ENCODE data around the gene PCP4. TPM values are rescaled to one million over a fixed set of nuclear protein-coding genes. Genes with fewer than 3 reads are reported as not detected.

Gene PCP4
- polyA plus RNA-seq, 2 of the 4 experiments (the other 2 are of a cell fraction), result not detected

- 0% methylated on average over 5 of the region's 5 CpGs for WGBS (ENCODE audit: missing lambda C conversion rate)
- no peak for TF ChIP-seq CHD2 (IDR thresholded peaks at IDR 0.05; ENCODE audit: low read length, partially characterized antibody)
- no peak for TF ChIP-seq HMGXB4 (CRISPR knock-in tag; IDR thresholded peaks at IDR 0.05; ENCODE audit: borderline replicate concordance)
- no peak for TF ChIP-seq HEYL (CRISPR knock-in tag; IDR thresholded peaks at IDR 0.05)
- no peak for TF ChIP-seq REST (IDR thresholded peaks at IDR 0.05)
- no peak for TF ChIP-seq MAZ (IDR thresholded peaks at IDR 0.05; ENCODE audit: borderline replicate concordance, low read depth, low read length)
- TF ChIP-seq EHF (CRISPR knock-in tag; IDR thresholded peaks at IDR 0.05), result no peak
- no peak for TF ChIP-seq FOSL2 (IDR thresholded peaks at IDR 0.05)
- TF ChIP-seq FOSL2 (CRISPR knock-in tag; IDR thresholded peaks at IDR 0.05), result no peak
- TF ChIP-seq NPAS2 (CRISPR knock-in tag; IDR thresholded peaks at IDR 0.05; ENCODE audit: borderline replicate concordance), result no peak
- no peak for TF ChIP-seq RARB (CRISPR knock-in tag; IDR thresholded peaks at IDR 0.05)
- TF ChIP-seq MYC (IDR thresholded peaks at IDR 0.05; ENCODE audit: borderline replicate concordance, low read length), result no peak
- no peak for TF ChIP-seq CBX8 (IDR thresholded peaks at IDR 0.05)
- no peak for TF ChIP-seq ZFP36 (IDR thresholded peaks at IDR 0.05; ENCODE audit: borderline replicate concordance, partially characterized antibody)
- no peak for TF ChIP-seq FOXS1 (CRISPR knock-in tag; IDR thresholded peaks at IDR 0.05)
- no peak for TF ChIP-seq POLR2AphosphoS2 (conservative IDR thresholded peaks at IDR 0.05; ENCODE audit: low read length)
- no peak for TF ChIP-seq MAX (IDR thresholded peaks at IDR 0.05)
- no peak for DNase-seq (ENCODE audit: low read depth in 1 of 2, low spot score in 1 of 2)
- H3K4me2 ChIP-seq, result no peak overlapping the region
- ATAC-seq, result no peak
- ChIA-PET POLR2A (no interaction called here), CTCF (no interaction called here)
- H3K9me3 ChIP-seq, result no peaks in the 10 kb centered on the region
- H3K4me3 ChIP-seq, result no peak overlapping the region
- no peak for FAIRE-seq
- no peaks in the 10 kb centered on the region for H3K4me1 ChIP-seq
- H3K27ac ChIP-seq, result no peak overlapping the region
Observed at GRCh38 chr21:39935716-39936115, 68.5 kb downstream of the PCP4 start.

GRCh38 chr21:39938086-39938625 lies 70.9 kb downstream of the PCP4 start:
- no peak for TF ChIP-seq KDM1A (IDR thresholded peaks at IDR 0.05; ENCODE audit: low read depth)
- CTCF ChIA-PET, result no interaction called here
- H3K4me1 ChIP-seq, result no peaks in the 10 kb centered on the region
- ATAC-seq (no peak), DNase-seq (ENCODE audit: low read depth in 1 of 2, low spot score in 1 of 2) (no peak), FAIRE-seq (no peak)
- H3K27ac ChIP-seq, result no peak overlapping the region
- WGBS (ENCODE audit: missing lambda C conversion rate), result no CpG with 5 or more reads among the region's 8 CpGs
- H3K4me2 ChIP-seq, result no peak overlapping the region
- POLR2A ChIA-PET, result no interaction called here
- H3K9me3 ChIP-seq, result no peaks in the 10 kb centered on the region
- no peak overlapping the region for H3K4me3 ChIP-seq

- FAIRE-seq, result no peak
- CTCF ChIA-PET, result interaction anchor here (0.6 kb wide), 1 partner anchor 22 kb away, joined by 4 read pairs; no protein-coding TSS in a partner anchor
Observed at GRCh38 chr21:39946199-39946598, 79.0 kb downstream of the PCP4 start.

More at GRCh38 chr21:39946199-39946598, 79.0 kb downstream of the PCP4 start:
- POLR2A ChIA-PET, result no interaction called here
- Histone ChIP-seq H3K27ac (no peak overlapping the region), H3K4me2 (no peak overlapping the region), H3K4me3 (no peak overlapping the region), H3K9me3 (no peaks in the 10 kb centered on the region), H3K4me1 (no peaks in the 10 kb centered on the region)
- 4% methylated on average over 2 of the region's 2 CpGs for WGBS (ENCODE audit: missing lambda C conversion rate)
- ATAC-seq (no peak), DNase-seq (ENCODE audit: low read depth in 1 of 2, low spot score in 1 of 2) (no peak)
- no peak for TF ChIP-seq EHMT2 (IDR thresholded peaks at IDR 0.05; ENCODE audit: low read depth)
- TF ChIP-seq FOSL2 (IDR thresholded peaks at IDR 0.05), result no peak
- TF ChIP-seq FOSL2 (CRISPR knock-in tag; IDR thresholded peaks at IDR 0.05), result no peak
- TF ChIP-seq BHLHE40 (IDR thresholded peaks at IDR 0.05; ENCODE audit: low read depth, low read length), result no peak
- TF ChIP-seq CBX8 (IDR thresholded peaks at IDR 0.05), result no peak
- no peak for TF ChIP-seq MAFK (IDR thresholded peaks at IDR 0.05; ENCODE audit: partially characterized antibody)

Data from A549 (cell line).